ENCODE measurements around the gene FOXN3. TPM values are rescaled to one million over a fixed set of nuclear protein-coding genes. Genes with fewer than 3 reads are reported as not detected.

FOXN3 gene
- total RNA-seq, 1 donor from 2014 or later: 108 TPM

GRCh38 chr14:89428546-89429198 is 11.6 kb upstream of the FOXN3 start:
- TF ChIP-seq CTCF (IDR thresholded peaks at IDR 0.05; ENCODE audit: unreplicated experiment): no peak
- peaks cover 1% of the 10 kb centered on the region for H3K27me3 Mint-ChIP-seq (ENCODE audit: unreplicated experiment)
- no peak overlapping the region for H3K27ac Mint-ChIP-seq (ENCODE audit: unreplicated experiment)
- H3K4me3 Mint-ChIP-seq (ENCODE audit: unreplicated experiment): no peak overlapping the region
- H3K9me3 Mint-ChIP-seq (ENCODE audit: unreplicated experiment): no peaks in the 10 kb centered on the region
- no peak for DNase-seq (ENCODE audit: low spot score)
- H3K36me3 Mint-ChIP-seq (ENCODE audit: low read depth, unreplicated experiment): no peaks in the 10 kb centered on the region
- peaks cover 15% of the 10 kb centered on the region for H3K4me1 Mint-ChIP-seq (ENCODE audit: unreplicated experiment)

DNA sequence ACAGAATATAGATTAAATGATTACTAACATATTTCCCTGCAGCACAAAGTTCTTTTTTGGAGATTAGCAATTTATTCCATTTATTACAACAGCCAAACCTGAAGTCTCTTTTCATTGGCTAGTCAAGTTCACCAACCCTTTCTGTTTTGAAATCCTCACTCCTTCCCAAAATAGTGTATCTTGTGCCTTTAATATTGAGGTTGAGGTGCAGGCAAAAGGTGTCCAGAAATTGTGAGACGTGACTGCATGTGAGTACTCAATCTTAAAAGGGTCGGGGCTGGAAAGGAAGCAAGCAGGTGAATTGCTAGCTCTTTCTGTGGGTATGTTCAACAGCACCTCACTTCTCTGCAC is 11.1 kb upstream of the FOXN3 start:
- TF ChIP-seq CTCF (IDR thresholded peaks at IDR 0.05; ENCODE audit: unreplicated experiment): no peak
- Mint-ChIP-seq H3K9me3 (ENCODE audit: unreplicated experiment) (no peaks in the 10 kb centered on the region), H3K4me3 (ENCODE audit: unreplicated experiment) (no peak overlapping the region), H3K27ac (ENCODE audit: unreplicated experiment) (no peak overlapping the region), H3K36me3 (ENCODE audit: low read depth, unreplicated experiment) (no peaks in the 10 kb centered on the region), H3K27me3 (ENCODE audit: unreplicated experiment) (peaks cover 1% of the 10 kb centered on the region), H3K4me1 (ENCODE audit: unreplicated experiment) (peaks cover 20% of the 10 kb centered on the region)
- no peak for DNase-seq (ENCODE audit: low spot score)

GRCh38 chr14:89427426-89428172 is 10.6 kb upstream of the FOXN3 start:
- Mint-ChIP-seq H3K4me3 (ENCODE audit: unreplicated experiment) (no peak overlapping the region), H3K27me3 (ENCODE audit: unreplicated experiment) (peaks cover under 1% of the 10 kb centered on the region), H3K9me3 (ENCODE audit: unreplicated experiment) (no peaks in the 10 kb centered on the region), H3K27ac (ENCODE audit: unreplicated experiment) (no peak overlapping the region), H3K36me3 (ENCODE audit: low read depth, unreplicated experiment) (no peaks in the 10 kb centered on the region), H3K4me1 (ENCODE audit: unreplicated experiment) (peaks cover 24% of the 10 kb centered on the region)
- TF ChIP-seq CTCF (IDR thresholded peaks at IDR 0.05; ENCODE audit: unreplicated experiment): no peak
- DNase-seq (ENCODE audit: low spot score): no peak

DNA sequence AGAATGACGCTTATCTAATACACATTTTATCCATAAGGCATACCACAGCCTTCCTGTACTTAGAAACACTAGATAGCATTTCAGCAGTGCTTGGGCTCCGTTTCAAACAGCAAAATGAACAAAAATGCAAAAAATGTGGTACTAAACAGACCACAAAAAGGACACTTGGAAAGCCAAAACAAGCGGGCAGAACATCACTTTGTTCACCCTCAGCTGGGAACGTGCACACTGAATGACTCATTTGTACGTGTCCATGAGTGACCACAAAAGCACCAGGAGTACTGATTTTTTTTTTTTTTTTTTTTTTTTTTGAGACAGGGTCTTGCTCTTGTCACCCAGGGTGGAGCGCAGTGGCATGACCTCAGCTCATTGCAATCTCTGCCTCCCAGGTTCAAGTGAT is 8.9 kb upstream of the FOXN3 start:
- no peaks in the 10 kb centered on the region for H3K27me3 Mint-ChIP-seq (ENCODE audit: unreplicated experiment)
- H3K4me1 Mint-ChIP-seq (ENCODE audit: unreplicated experiment): peaks cover 24% of the 10 kb centered on the region
- TF ChIP-seq CTCF (IDR thresholded peaks at IDR 0.05; ENCODE audit: unreplicated experiment): no peak
- no peak overlapping the region for H3K27ac Mint-ChIP-seq (ENCODE audit: unreplicated experiment)
- H3K4me3 Mint-ChIP-seq (ENCODE audit: unreplicated experiment): no peak overlapping the region
- DNase-seq (ENCODE audit: low spot score): no peak
- no peaks in the 10 kb centered on the region for H3K36me3 Mint-ChIP-seq (ENCODE audit: low read depth, unreplicated experiment)
- no peaks in the 10 kb centered on the region for H3K9me3 Mint-ChIP-seq (ENCODE audit: unreplicated experiment)

DNA sequence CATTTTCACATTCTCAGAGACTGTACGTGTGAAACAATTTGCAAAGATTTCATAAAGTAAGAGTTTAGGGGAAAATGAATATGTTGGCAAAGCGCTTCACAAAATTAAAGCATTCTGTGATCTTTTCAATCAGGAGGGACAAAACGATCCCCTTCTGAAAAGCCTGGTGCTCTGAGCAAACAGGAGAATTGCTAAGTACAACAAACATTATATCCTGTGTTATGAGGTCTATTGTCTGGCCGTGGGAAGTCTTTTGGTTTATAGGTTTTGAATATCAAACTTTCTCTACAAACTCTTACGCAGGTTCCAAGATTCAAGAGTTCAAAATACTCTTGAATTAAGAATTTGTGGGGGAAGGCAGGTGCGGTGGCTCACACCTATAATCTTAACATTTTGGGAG is 7.2 kb upstream of the FOXN3 start:
- Mint-ChIP-seq H3K27ac (ENCODE audit: unreplicated experiment) (peak overlapping the region; percentile 75), H3K4me3 (ENCODE audit: unreplicated experiment) (no peak overlapping the region), H3K27me3 (ENCODE audit: unreplicated experiment) (peaks cover 1% of the 10 kb centered on the region), H3K9me3 (ENCODE audit: unreplicated experiment) (no peaks in the 10 kb centered on the region), H3K36me3 (ENCODE audit: low read depth, unreplicated experiment) (no peaks in the 10 kb centered on the region), H3K4me1 (ENCODE audit: unreplicated experiment) (peaks cover 28% of the 10 kb centered on the region)
- DNase-seq (ENCODE audit: low spot score): no peak
- TF ChIP-seq CTCF (IDR thresholded peaks at IDR 0.05; ENCODE audit: unreplicated experiment): no peak

Data from endothelial cell (in vitro differentiated cells).